Smooth muscle cell (in vitro differentiated cells): Measurements from ENCODE around the gene TTC9C. TPM values are rescaled to one million over a fixed set of nuclear protein-coding genes. Genes with fewer than 3 reads are reported as not detected.
A peak's percentile ranks its signal among the peaks of the same experiment; 100 is the strongest.

Experiments used
- DNase-seq: peaks from one replicate; lab custom pipeline; 2025; ENCODE audit not compliant: unreplicated experiment; lab: John Stamatoyannopoulos, UW
- H2AFZ ChIP-seq: fragments of 200-600 bp; sonication (generic); 2 replicates; pipeline ENCODE4 v1.6.0; 2016; ENCODE audit warnings: antibody characterized with exemption, low read depth, mild to moderate bottlenecking
- H3F3A ChIP-seq: fragments of 200-600 bp; sonication (generic); 2 replicates; pipeline ENCODE4 v1.6.0; 2017; ENCODE audit warnings: antibody characterized with exemption, low read depth
- H3K27ac ChIP-seq: fragments of 200-600 bp; sonication (generic); 2 replicates; pipeline ENCODE4 v1.5.1; 2016; ENCODE audit warnings: low read depth, mild to moderate bottlenecking
- H3K27me3 ChIP-seq: fragments of 200-600 bp; sonication (generic); 2 replicates; pipeline ENCODE4 v1.6.1; 2016; ENCODE audit warnings: low read depth, mild to moderate bottlenecking
- H3K36me3 ChIP-seq: fragments of 200-600 bp; sonication (generic); 2 replicates; pipeline ENCODE4 v1.5.1; 2016; ENCODE audit warnings: low read depth
- H3K4me1 ChIP-seq: fragments of 200-600 bp; sonication (generic); 2 replicates; pipeline ENCODE4 v1.5.1; 2016; ENCODE audit warnings: low read depth
- H3K4me2 ChIP-seq: fragments of 200-600 bp; sonication (generic); 2 replicates; pipeline ENCODE4 v1.6.0; 2016; ENCODE audit warnings: mild to moderate bottlenecking
- H3K4me3 ChIP-seq: fragments of 200-600 bp; sonication (generic); 2 replicates; pipeline ENCODE4 v1.5.1; 2016; ENCODE audit warnings: mild to moderate bottlenecking
- H3K79me2 ChIP-seq: fragments of 200-600 bp; sonication (generic); 2 replicates; pipeline ENCODE4 v1.6.0; 2016; ENCODE audit warnings: low read depth, mild to moderate bottlenecking
- H3K9ac ChIP-seq: fragments of 200-600 bp; sonication (generic); 2 replicates; pipeline ENCODE4 v1.6.0; 2016; ENCODE audit warnings: low read depth
- H3K9me3 ChIP-seq: fragments of 200-600 bp; sonication (generic); replicated peaks from 2 replicates; pipeline ENCODE4 v1.5.1; 2016; ENCODE audit warnings: low read depth
- H4K20me1 ChIP-seq: fragments of 200-600 bp; sonication (generic); 2 replicates; pipeline ENCODE4 v1.6.0; 2016; ENCODE audit warnings: low read depth
- WGBS: methylation state at CpG from one replicate; pipeline ENCODE4 v1.1.7; 2016; ENCODE audit warnings: low lambda C conversion rate; 5-methylcytosine and 5-hydroxymethylcytosine counted together
- polyA plus RNA-seq: library from polyadenylated mRNA; unstranded; fragments of >200 nt; fragmentation: Nextera tagmentation; extraction: Ambion mirVana; gene quantifications from 2 replicates; pipeline ENCODE4 v1.2.1, GENCODE V29; 2016
- total RNA-seq: library from RNA; depleted of rRNA; stranded (reverse); fragments of >200 nt; gene quantifications from 2 replicates; pipeline ENCODE4 v1.2.3, GENCODE V29; 2014
- TF ChIP-seq, protein P1 (sequence below): fragments of 200-600 bp; sonication (generic); IDR thresholded peaks from 2 replicates; pipeline ENCODE4 v1.5.1; 2017; ENCODE audit warnings: borderline replicate concordance, mild to moderate bottlenecking, antibody characterized with exemption; ENCODE audit not compliant: insufficient read depth, poor library complexity, severe bottlenecking

Gene TTC9C
- total and polyA plus RNA-seq, 2 experiments from 2014 or later: 20.1 to 49.3 TPM

DNA sequence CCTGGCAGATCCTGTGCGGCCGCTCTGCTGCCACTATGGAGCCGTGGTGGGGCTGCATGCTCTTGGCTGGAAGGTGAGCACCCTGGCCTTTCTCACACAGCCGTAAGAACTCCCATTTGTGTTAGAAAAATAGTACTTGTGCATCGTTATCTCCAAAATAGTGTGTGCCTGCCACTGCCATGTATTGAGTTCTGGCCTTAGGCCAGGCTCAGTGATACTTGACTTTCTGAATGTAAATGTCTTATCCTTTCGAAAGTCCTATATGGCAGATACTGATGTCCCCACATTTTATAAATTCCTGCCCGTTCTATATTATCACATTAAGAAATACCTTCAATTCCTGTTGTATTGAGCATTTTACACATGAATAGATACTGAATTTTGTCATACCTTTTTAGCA lies 54.5 kb downstream of the TTC9C start:
- Histone ChIP-seq H3K4me2 (no peak overlapping the region), H3K79me2 (no peaks in the 10 kb centered on the region), H3K4me1 (no peaks in the 10 kb centered on the region), H3K9me3 (no peaks in the 10 kb centered on the region), H3K9ac (no peak overlapping the region), H2AFZ (no peak overlapping the region), H3K27ac (no peak overlapping the region), H3K4me3 (no peak overlapping the region), H3K36me3 (no peaks in the 10 kb centered on the region), H3K27me3 (no peaks in the 10 kb centered on the region), H3F3A (peaks cover 4% of the 10 kb centered on the region), H4K20me1 (no peaks in the 10 kb centered on the region)
- WGBS: 97% methylated on average over 7 of the region's 7 CpGs
- DNase-seq: no peak
- TF ChIP-seq, protein P1, sequence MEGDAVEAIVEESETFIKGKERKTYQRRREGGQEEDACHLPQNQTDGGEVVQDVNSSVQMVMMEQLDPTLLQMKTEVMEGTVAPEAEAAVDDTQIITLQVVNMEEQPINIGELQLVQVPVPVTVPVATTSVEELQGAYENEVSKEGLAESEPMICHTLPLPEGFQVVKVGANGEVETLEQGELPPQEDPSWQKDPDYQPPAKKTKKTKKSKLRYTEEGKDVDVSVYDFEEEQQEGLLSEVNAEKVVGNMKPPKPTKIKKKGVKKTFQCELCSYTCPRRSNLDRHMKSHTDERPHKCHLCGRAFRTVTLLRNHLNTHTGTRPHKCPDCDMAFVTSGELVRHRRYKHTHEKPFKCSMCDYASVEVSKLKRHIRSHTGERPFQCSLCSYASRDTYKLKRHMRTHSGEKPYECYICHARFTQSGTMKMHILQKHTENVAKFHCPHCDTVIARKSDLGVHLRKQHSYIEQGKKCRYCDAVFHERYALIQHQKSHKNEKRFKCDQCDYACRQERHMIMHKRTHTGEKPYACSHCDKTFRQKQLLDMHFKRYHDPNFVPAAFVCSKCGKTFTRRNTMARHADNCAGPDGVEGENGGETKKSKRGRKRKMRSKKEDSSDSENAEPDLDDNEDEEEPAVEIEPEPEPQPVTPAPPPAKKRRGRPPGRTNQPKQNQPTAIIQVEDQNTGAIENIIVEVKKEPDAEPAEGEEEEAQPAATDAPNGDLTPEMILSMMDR: no peak

DNA sequence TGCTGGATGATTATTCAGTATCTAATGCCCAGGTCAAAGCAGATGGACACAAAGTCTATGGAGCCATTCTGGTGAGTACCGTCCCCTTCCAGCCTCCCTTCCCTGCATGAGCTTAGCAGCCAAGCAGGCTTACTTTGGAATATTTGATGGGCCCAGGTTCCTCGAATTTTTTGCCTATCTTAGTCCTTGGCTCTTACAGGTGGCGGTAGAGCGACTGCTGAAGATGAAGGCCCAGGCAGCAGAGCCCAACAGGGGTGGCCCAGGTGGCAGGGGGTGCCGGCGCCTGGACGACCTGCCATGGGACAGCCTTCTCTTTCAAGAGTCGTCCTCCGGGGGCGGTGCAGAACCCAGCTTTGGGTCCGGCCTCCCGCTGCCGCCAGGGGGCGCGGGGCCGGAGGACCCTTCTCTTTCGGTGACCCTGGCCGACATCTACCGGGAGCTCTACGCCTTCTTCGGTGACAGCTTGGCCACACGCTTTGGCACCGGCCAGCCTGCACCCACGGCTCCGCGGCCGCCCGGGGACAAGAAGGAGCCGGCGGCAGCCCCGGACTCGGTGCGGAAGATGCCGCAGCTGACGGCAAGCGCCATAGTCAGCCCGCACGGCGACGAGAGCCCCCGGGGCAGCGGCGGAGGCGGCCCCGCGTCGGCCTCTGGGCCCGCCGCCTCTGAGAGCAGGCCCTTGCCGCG lies 58.2 kb downstream of the TTC9C start:
- WGBS: 2% methylated on average over 46 of the region's 51 CpGs
- H3K79me2 ChIP-seq: peaks cover 36% of the 10 kb centered on the region
- peak overlapping the region; percentile 87 for H3K27ac ChIP-seq
- TF ChIP-seq, protein P1: peak; percentile 93
- H3K27me3 ChIP-seq: no peaks in the 10 kb centered on the region
- H3F3A ChIP-seq: peaks cover 17% of the 10 kb centered on the region
- H3K4me2 ChIP-seq: peak overlapping the region; percentile 95
- peak overlapping the region; percentile 67 for H2AFZ ChIP-seq
- peak overlapping the region; percentile 81 for H3K9ac ChIP-seq
- H3K4me1 ChIP-seq: peaks cover 7% of the 10 kb centered on the region
- peaks cover 5% of the 10 kb centered on the region for H4K20me1 ChIP-seq
- no peaks in the 10 kb centered on the region for H3K36me3 ChIP-seq
- DNase-seq: peak; percentile 61
- H3K4me3 ChIP-seq: peak overlapping the region; percentile 86
- no peaks in the 10 kb centered on the region for H3K9me3 ChIP-seq

DNA sequence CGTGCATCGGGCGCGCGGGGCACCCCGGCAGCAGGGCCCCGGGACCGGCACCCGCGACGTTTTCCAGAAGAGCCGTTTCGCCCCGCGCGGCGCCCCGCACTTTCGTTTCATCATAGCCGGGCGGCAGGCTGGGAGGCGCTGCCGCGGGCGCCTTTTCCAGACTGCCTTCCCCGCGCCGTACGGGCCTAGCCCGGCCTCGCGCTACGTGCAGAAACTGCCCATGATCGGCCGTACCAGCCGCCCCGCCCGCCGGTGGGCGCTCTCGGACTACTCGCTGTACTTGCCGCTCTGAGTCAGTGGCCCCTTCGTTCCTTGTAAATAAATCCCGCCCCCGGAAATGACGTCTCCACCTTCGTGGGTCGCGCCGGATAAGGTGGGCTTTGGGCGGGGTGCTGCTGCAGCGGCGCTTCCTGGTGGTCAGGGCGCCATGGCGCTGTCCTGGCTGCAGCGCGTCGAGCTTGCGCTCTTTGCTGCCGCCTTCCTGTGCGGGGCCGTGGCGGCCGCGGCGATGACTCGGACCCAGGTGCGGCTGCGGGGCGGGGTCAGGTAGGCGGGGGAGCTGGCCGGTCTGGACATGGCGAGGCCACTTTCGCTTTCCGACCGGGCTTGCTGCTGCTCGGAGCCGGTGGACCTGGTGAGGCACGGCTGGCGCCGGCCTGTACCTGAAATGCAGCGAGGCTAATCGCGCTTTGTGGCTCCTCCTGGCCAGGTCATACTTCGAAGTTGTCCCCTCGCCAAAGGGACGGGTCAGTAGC lies 58.9 kb downstream of the TTC9C start, which contains the start of gene TMEM179B:
Gene TMEM179B (plus strand): TSS at position 398 of the 755 bp plus-strand sequence. CDS start 30 bp downstream, at position 428.
- WGBS: under 1% methylated on average over 76 of the region's 88 CpGs
- Histone ChIP-seq H3F3A (peaks cover 22% of the 10 kb centered on the region), H3K27ac (peak within 1 kb of the TSS; percentile 87), H4K20me1 (peaks cover 5% of the 10 kb centered on the region), H3K4me2 (peak within 1 kb of the TSS; percentile 95), H3K9ac (peak within 1 kb of the TSS; percentile 81), H3K4me3 (peak within 1 kb of the TSS; percentile 86), H3K4me1 (peaks cover 9% of the 10 kb centered on the region), H2AFZ (peak within 1 kb of the TSS; percentile 67), H3K27me3 (no peaks in the 10 kb centered on the region), H3K79me2 (peaks cover 39% of the 10 kb centered on the region), H3K9me3 (no peaks in the 10 kb centered on the region), H3K36me3 (no peaks in the 10 kb centered on the region)
- peak; percentile 80 for DNase-seq
- TF ChIP-seq, protein P1: peak; percentile 57

Other genes starting within 250 kb of the TTC9C start
- 229 and 240 TPM in 2 replicates for gene AHNAK, start 181.7 kb upstream of the TTC9C start, total RNA-seq
- 27.2 and 58.8 TPM in 2 replicates for gene AHNAK, start 181.7 kb upstream of the TTC9C start, polyA plus RNA-seq
- gene EEF1G, start 154.6 kb upstream of the TTC9C start, total RNA-seq: 773 and 864 TPM in 2 replicates
- gene EEF1G, start 154.6 kb upstream of the TTC9C start, polyA plus RNA-seq: 433 and 463 TPM in 2 replicates
- 3.0 and 5.5 TPM in 2 replicates for gene TUT1, start 137.0 kb upstream of the TTC9C start, total RNA-seq
- 15.9 and 18.6 TPM in 2 replicates for gene TUT1, start 137.0 kb upstream of the TTC9C start, polyA plus RNA-seq
- gene MTA2, start 126.6 kb upstream of the TTC9C start, total RNA-seq: 57.0 and 65.9 TPM in 2 replicates
- 20.5 and 22.7 TPM in 2 replicates for gene MTA2, start 126.6 kb upstream of the TTC9C start, polyA plus RNA-seq
- 20.6 and 35.0 TPM in 2 replicates for gene EML3, start 115.7 kb upstream of the TTC9C start, total RNA-seq
- 36.8 and 47.2 TPM in 2 replicates for gene EML3, start 115.7 kb upstream of the TTC9C start, polyA plus RNA-seq
- 0.63 and 4.0 TPM in 2 replicates for gene ROM1, start 115.2 kb upstream of the TTC9C start, total RNA-seq
- 0.91 and 1.4 TPM in 2 replicates for gene ROM1, start 115.2 kb upstream of the TTC9C start, polyA plus RNA-seq
- gene B3GAT3, start 106.5 kb upstream of the TTC9C start, total RNA-seq: 19.3 and 20.0 TPM in 2 replicates
- 66.9 and 73.8 TPM in 2 replicates for gene B3GAT3, start 106.5 kb upstream of the TTC9C start, polyA plus RNA-seq
- gene GANAB, start 81.9 kb upstream of the TTC9C start, total RNA-seq: 176 and 186 TPM in 2 replicates
- 194 and 225 TPM in 2 replicates for gene GANAB, start 81.9 kb upstream of the TTC9C start, polyA plus RNA-seq
- 7.3 and 8.2 TPM in 2 replicates for gene INTS5, start 75.2 kb upstream of the TTC9C start, total RNA-seq
- gene INTS5, start 75.2 kb upstream of the TTC9C start, polyA plus RNA-seq: 11.9 and 13.2 TPM in 2 replicates
- gene C11orf98, start 63.3 kb upstream of the TTC9C start, total RNA-seq: 54.4 and 68.4 TPM in 2 replicates
- 101 and 114 TPM in 2 replicates for gene C11orf98, start 63.3 kb upstream of the TTC9C start, polyA plus RNA-seq
- gene CSKMT, start 63.2 kb upstream of the TTC9C start, total RNA-seq: 1.3 and 4.9 TPM in 2 replicates
- gene CSKMT, start 63.2 kb upstream of the TTC9C start, polyA plus RNA-seq: 1.4 and 9.8 TPM in 2 replicates
- 5.5 and 7.7 TPM in 2 replicates for gene UQCC3, start 56.8 kb upstream of the TTC9C start, total RNA-seq
- 14.4 and 16.7 TPM in 2 replicates for gene UQCC3, start 56.8 kb upstream of the TTC9C start, polyA plus RNA-seq
- 1.5 and 5.6 TPM in 2 replicates for gene LBHD1, start 56.2 kb upstream of the TTC9C start, total RNA-seq
- gene LBHD1, start 56.2 kb upstream of the TTC9C start, polyA plus RNA-seq: 3.9 and 7.7 TPM in 2 replicates
- gene UBXN1, start 49.4 kb upstream of the TTC9C start, total RNA-seq: 52.2 and 58.1 TPM in 2 replicates
- 73.5 and 78.4 TPM in 2 replicates for gene UBXN1, start 49.4 kb upstream of the TTC9C start, polyA plus RNA-seq
- gene LRRN4CL, start 39.0 kb upstream of the TTC9C start, total RNA-seq: 0.76 and 1.3 TPM in 2 replicates
- gene LRRN4CL, start 39.0 kb upstream of the TTC9C start, polyA plus RNA-seq: not detected in 2 replicates
- 76.4 and 79.7 TPM in 2 replicates for gene BSCL2, start 21.1 kb upstream of the TTC9C start, total RNA-seq
- gene BSCL2, start 21.1 kb upstream of the TTC9C start, polyA plus RNA-seq: 115 and 123 TPM in 2 replicates
- 0.18 TPM in 1 of 2 replicates, not detected in the other for gene GNG3, start 20.8 kb upstream of the TTC9C start, total RNA-seq
- 0.18 and 1.2 TPM in 2 replicates for gene GNG3, start 20.8 kb upstream of the TTC9C start, polyA plus RNA-seq
- 14.3 and 19.4 TPM in 2 replicates for gene HNRNPUL2, start 1.0 kb upstream of the TTC9C start, total RNA-seq
- 3.6 and 4.5 TPM in 2 replicates for gene HNRNPUL2, start 1.0 kb upstream of the TTC9C start, polyA plus RNA-seq
- 3.3 TPM in 2 replicates for gene ZBTB3, start 25.7 kb downstream of the TTC9C start, total RNA-seq
- 2.9 and 3.6 TPM in 2 replicates for gene ZBTB3, start 25.7 kb downstream of the TTC9C start, polyA plus RNA-seq
- 147 and 197 TPM in 2 replicates for gene POLR2G, start 33.1 kb downstream of the TTC9C start, total RNA-seq
- 192 and 220 TPM in 2 replicates for gene POLR2G, start 33.1 kb downstream of the TTC9C start, polyA plus RNA-seq
- 10.5 and 11.9 TPM in 2 replicates for gene TAF6L, start 42.9 kb downstream of the TTC9C start, total RNA-seq
- gene TAF6L, start 42.9 kb downstream of the TTC9C start, polyA plus RNA-seq: 18.6 and 27.2 TPM in 2 replicates
- gene TMEM179B, start 58.9 kb downstream of the TTC9C start, total RNA-seq: 96.0 and 103 TPM in 2 replicates
- 113 and 125 TPM in 2 replicates for gene TMEM179B, start 58.9 kb downstream of the TTC9C start, polyA plus RNA-seq
- 43.2 and 47.8 TPM in 2 replicates for gene TMEM223, start 63.5 kb downstream of the TTC9C start, total RNA-seq
- 40.8 and 46.8 TPM in 2 replicates for gene TMEM223, start 63.5 kb downstream of the TTC9C start, polyA plus RNA-seq
- 33.4 and 35.4 TPM in 2 replicates for gene NXF1, start 77.0 kb downstream of the TTC9C start, total RNA-seq
- gene NXF1, start 77.0 kb downstream of the TTC9C start, polyA plus RNA-seq: 46.5 and 78.8 TPM in 2 replicates
- gene STX5, start 103.6 kb downstream of the TTC9C start, total RNA-seq: 44.6 and 52.6 TPM in 2 replicates
- 67.9 and 69.0 TPM in 2 replicates for gene STX5, start 103.6 kb downstream of the TTC9C start, polyA plus RNA-seq
- not detected in 2 replicates for gene TEX54, start 104.4 kb downstream of the TTC9C start, total RNA-seq
- gene TEX54, start 104.4 kb downstream of the TTC9C start, polyA plus RNA-seq: 1.4 and 3.1 TPM in 2 replicates
- gene WDR74, start 111.1 kb downstream of the TTC9C start, total RNA-seq: 19.3 and 36.6 TPM in 2 replicates
- gene WDR74, start 111.1 kb downstream of the TTC9C start, polyA plus RNA-seq: 41.3 and 46.1 TPM in 2 replicates
- 181 and 248 TPM in 2 replicates for gene SLC3A2, start 152.4 kb downstream of the TTC9C start, total RNA-seq
- gene SLC3A2, start 152.4 kb downstream of the TTC9C start, polyA plus RNA-seq: 179 and 291 TPM in 2 replicates
- gene CHRM1, start 192.9 kb downstream of the TTC9C start, total RNA-seq: not detected in 2 replicates
- gene CHRM1, start 192.9 kb downstream of the TTC9C start, polyA plus RNA-seq: not detected in 2 replicates